ENCODE measurements around the gene ZSCAN5B.
"Not testable (repeated sequence)": the region's sequence is repeated elsewhere in the genome, so short reads cannot be mapped to it uniquely, and the experiment has no call there.

ZSCAN5B gene

DNA sequence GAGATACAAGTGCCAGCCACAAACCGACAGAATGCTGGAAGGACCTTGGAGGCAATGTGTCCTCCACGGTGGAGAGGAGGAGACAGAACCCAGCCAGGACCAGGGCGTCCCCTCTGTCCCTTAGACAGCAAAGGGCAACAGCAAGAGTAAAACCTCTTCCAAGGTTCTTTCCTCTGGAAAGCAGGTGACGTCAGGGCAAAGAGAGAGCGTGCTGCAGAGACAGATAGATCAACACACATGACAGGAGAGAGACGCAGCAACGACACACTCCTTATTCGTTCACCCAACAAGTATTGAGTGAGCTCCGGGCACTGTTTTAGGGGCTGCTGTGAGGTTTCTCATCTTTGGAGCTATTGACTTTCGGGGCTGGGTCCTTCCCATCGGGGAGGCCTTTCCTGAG, 23.0 kb downstream of the ZSCAN5B start:
- no peak for DNase-seq

DNA sequence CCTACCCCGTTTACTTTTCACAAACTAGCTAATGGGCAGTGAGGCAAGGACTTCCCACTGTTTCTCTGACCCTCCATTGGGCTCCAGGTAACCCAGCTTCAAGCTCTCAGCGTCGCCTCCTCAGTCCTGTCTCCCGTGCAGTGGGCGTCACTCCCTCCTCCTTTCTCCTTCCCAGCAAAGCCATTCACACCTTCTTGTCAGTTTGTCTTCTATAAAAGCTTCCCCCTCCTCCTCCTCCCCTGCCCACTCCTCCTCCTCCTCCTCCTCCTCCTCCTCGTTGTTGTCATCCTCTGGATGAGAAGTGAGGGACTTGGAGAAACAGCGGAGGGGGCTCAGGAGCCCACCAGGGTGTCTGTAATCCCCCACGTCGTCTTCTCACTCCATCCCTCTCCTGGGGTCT, 23.5 kb downstream of the ZSCAN5B start:
- DNase-seq = no peak

DNA sequence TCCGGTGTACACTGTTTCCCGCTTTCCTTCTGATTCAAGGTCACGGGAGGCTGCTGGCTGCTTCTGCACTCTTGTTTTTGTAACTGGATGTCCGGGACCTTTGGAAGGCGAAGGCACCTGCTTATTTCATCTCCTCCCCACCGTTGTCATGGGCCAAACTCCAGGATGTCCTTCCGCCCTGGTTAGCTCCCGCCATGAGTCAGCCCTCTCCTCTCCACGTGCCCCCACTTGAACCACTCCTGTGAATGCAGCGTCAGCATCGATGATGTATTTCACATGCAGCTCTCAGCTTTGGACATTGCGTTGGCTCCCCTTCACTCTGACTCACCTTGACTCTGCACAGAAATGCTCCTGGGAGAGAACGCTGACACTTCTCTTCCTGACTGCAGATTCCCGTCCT, 27.3 kb downstream of the ZSCAN5B start:
- DNase-seq = no peak

DNA sequence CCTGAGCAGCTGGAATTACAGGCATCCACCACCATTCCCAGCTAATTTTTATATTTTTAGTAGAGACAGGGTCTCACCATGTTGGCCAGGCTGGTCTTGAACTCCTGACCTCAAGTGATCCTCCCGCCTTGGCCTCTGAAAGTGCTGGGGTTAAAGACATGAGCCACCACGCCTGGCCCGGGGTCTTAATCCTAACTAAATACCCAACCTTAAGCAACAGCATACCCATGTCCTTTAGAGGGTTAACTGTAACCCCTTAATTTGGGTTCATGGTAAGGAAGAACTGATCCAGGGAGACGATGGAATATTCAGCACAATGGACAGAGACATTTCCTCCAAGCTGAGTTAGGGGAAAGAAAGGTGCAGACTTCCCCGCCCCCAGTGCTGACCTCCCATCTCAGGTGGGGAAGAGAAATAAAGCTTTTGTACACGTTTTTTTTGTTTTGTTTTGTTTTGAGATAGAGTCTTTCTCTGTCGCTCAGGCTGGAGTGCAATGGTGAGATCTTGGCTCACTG, 30.5 kb downstream of the ZSCAN5B start:
- no peak for DNase-seq

DNA sequence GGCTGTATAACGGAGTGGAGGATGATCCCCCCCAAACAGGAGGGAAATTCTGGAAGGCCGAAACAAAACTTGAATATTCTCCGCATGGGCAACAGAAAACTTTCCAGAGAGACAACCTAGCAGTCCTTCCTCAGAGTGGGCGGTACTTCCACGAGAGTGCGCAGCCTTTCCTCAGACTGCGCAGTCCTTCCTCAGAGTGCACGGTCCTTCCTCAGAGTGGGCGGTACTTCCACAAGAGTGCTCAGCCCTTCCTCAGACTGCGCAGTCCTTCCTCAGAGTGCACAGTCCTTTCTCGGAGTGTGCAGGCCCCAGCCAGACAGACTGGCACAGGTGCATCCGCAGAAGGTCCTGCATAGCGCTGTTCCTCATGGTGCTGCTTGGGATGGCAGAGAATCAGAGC, 34.5 kb downstream of the ZSCAN5B start:
- no peak for DNase-seq

DNA sequence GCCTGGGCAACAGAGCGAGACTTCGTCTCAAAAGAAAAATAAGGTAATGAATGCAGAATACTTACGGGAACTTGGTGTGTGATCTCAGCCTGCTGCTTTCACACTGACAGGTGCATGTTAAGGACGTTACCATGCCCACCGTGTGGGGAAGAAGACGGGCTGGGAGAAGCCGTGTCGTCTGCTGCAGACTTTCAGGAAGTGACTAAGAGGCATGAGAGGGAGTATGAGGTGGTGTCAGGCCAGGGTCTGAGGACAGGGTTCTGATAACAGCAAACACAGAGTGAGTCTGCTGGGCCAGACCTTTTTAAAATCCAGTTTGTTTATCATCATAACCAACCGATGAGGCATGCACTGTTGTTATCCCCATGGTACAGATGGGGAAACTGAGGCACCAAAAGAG, 35.3 kb downstream of the ZSCAN5B start:
- DNase-seq = no peak

DNA sequence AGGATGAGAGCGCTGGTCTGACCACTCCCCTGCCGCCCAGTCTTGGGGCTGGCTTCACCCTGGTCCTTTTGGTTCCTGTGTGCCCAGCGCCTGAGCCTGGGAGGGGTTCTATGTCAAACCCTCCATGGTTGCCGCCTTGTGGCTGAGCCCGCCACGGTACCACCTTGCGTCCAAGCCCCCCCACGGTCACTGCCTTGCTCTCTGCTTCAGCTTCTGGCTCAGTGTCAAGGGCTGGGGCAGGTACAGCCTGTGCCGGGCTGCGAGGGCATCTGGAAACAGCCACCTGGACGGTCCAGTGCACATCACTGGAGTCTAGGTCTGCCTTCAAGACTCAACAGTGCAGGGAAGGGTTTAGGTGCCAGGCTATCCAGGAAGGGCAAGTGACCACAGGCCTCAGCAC, 36.0 kb downstream of the ZSCAN5B start:
- no peak for DNase-seq

DNA sequence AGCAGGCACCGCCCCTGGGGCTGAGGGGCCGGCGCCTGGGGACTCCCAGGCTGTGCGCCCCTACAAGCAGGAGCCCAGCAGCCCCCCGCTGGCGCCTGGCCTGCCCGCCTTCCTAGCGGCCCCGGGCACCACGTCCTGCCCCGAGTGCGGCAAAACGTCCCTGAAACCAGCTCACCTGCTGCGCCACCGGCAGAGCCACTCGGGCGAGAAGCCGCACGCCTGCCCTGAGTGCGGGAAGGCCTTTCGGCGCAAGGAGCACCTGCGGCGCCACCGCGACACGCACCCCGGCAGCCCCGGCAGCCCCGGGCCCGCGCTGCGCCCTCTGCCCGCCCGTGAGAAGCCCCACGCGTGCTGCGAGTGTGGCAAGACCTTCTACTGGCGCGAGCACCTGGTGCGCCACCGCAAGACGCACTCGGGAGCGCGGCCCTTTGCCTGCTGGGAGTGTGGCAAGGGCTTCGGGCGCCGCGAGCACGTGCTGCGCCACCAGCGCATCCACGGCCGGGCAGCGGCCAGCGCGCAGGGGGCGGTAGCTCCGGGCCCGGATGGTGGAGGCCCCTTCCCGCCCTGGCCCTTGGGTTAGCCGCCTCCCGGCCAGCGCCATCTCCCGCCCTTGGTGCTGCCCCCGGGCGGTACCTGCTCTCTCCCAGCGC, 37.8 kb downstream of the ZSCAN5B start:
- no peak for DNase-seq

DNA sequence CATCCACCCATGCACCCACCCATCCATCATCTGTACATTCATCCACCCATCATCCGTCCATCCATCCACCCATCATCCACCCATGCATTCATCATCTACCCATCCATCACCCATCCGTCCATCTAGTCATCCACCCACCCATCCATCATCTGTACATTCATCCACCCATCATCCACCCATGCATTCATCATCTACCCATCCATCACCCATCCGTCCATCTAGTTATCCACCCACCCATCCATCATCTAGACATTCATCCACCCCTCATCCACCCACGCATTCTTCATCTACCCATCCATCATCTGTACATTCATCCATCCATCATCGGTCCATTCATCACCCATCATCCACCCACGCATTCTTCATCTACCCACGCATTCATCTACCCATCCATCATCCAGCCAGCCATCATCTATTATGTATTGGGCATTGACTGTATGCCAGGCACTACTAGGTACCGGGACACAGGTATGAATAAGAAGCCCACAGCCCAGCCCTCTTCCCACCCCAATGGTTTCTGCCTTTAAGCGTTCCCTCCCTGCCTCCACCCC, 38.5 kb downstream of the ZSCAN5B start:
- no peak for DNase-seq

DNA sequence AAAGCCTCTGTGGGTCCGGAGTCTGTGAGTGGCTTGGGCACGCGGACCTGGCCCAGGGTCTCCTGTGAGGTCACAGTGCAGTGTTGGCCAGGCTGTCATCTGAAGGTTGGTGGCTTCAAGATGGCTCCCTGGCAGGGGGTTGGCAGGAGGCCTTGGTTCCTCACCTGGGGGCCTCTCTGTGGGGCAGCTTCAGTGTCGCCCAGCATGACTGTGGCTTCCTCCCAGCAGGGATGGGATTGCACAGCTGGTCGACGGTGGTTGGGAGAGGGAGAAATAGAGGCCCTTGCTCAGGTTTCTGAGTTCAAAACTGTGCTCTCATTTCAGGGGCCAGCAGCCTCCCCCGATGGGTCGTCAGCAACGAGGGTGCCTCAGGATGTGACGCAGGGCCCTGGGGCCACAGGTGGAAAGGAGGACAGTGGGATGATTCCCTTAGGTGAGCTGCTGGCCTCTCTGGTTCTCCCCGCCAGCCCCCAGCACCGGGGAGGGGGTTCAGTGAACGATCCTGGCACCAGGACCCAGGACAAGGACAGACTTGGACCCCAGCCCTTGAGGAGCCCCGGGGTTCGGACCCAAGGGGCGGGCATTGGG, 39.3 kb downstream of the ZSCAN5B start:
- no peak for DNase-seq

DNA sequence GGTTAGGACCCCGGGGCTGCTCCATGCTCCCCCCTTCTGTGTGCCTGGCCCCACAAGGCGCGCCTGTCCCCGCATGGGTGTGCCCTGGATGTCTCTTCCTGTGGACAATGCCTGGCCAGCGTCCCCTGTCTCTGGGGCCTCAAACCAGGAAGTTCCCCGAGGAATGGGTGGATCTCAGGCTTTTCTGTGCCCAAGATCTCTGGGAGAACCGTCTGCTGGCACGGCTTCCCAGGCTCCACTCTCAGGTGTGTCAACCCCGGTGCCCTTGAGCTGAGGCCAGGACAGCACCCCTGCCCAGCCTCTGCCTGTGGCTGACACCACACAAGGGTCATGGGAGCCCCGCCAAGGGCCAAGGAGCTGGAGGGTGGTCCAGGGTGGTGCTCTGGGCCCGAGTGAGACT, 40.8 kb downstream of the ZSCAN5B start:
- no peak for DNase-seq

DNA sequence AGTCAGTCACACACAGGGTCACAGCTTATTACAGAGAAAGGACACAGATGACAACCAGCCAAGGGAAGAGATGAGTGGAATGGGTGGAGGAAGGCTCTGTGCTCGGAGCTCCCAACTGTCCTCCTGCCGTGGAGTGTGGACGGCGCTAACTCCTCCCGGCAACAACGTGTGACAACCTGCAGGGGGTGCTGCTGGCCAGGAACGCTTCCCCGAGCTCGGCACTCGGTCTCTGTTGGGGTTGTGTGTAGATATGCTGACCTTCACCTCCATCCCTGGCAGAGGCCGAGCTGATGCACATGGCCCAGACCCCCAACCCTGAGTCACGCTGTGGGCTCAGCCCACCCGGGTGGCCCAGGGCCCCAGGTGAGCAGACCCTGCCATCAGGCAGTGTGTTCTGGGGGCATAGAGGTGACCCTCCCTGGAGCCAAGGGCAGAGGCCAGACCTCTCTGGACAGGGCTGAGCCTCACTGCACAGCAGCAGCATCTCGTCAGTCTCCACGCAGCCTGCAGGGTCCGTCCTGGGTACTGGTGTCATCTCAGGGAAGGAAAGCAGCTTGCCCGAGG, 42.4 kb downstream of the ZSCAN5B start:
- DNase-seq = no peak

DNA sequence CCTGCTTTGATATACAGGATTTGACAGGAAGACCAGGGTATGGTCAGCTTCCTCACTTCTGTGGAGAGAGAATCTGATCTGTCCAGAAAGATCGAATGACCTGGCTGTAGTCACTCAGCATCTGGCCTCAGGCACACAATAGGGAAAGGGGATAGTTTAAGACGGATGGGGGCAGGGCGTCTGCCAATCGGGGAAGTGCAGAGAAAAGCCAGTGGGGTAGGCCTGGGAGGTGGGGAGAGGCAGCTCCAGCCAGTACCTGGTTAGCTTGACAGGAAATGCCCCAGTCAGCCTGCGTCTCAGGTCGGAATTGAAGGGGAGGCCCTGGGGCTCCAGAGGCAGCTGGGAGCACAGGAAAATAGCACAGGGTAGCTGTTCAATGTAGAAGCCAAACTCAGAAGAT, 44.1 kb downstream of the ZSCAN5B start:
- no peak for DNase-seq

DNA sequence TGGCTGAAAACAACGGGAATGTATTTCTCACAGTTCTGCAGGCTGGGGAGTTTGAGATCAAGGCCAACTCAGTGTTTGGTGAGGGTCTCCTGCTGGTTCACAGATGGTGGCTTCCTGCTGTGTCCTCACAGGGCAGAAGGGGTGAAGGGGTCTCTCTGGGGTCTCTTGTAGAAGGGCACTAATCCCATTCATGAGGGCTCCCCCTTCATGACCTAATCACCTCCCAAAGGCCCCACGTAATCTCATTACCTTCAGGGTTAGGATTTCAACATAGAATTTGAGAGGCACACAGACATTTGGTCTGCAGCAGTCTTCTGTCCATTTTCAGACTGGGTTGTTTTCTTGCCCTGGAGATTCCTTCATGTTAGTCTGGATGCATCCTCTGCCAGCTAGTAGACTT, 44.9 kb downstream of the ZSCAN5B start:
- no peak for DNase-seq

DNA sequence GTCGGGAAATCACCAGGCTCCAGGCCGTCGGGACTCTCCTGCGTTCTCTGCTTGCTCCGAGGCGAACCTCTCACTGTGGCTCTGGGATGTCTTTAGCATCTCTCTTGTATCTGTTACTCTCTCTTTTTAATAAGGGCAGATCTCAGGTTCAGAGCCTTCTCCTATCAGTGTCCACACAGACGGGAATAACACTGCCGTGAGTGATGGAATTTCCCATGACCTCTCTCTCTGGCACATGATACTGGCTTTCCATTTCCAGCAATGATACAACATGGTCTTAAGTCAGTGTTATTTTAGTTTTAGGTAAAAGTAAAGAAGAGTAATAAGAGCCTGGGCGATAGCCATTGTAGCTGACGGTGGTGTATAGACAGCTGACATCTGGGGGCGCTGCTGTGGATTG, 47.2 kb downstream of the ZSCAN5B start:
- DNase-seq = no peak

DNA sequence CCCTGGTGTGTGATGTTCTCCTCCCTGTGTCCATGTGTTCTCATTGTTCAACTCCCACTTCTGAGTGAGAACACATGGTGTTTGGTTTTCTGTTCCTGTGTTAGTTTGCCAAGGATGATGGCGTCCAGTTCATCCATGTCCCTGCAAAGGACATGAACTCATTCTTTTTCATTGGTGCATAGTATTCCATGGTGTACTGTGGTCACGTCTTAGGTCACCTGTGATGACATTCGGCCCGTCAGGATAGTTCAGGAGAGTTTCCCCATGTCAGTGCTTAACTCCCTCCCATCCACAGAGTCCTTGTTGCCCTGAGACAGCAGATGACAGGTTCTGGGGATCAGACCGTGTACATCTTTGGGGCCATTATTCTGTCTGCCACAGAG, 47.9 kb downstream of the ZSCAN5B start:
- DNase-seq = no peak

DNA sequence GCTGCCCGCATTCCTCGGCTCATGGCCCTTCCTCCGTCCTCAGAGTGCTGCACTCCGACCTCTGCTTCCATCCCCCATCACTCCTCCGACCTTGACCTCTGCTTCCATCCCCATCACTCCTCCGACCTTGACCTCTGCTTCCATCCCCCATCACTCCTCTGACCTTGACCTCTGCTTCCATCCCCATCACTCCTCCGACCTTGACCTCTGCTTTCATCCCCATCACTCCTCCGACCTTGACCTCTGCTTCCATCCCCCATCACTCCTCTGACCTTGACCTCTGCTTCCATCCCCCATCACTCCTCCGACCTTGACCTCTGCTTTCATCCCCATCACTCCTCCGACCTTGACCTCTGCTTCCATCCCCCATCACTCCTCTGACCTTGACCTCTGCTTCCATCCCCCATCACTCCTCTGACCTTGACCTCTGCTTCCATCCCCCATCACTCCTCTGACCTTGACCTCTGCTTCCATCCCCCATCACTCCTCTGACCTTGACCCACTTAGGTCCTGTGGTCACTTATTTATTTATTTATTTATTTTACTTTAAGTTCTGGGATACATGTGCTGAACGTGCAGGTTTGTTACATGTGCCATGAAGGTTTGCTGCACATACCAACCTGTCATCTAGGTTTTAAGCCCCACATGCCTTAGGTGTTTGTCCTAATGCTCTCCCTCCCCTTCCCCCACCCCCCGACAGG, 48.5 kb downstream of the ZSCAN5B start:
- DNase-seq = not testable (repeated sequence)

DNA sequence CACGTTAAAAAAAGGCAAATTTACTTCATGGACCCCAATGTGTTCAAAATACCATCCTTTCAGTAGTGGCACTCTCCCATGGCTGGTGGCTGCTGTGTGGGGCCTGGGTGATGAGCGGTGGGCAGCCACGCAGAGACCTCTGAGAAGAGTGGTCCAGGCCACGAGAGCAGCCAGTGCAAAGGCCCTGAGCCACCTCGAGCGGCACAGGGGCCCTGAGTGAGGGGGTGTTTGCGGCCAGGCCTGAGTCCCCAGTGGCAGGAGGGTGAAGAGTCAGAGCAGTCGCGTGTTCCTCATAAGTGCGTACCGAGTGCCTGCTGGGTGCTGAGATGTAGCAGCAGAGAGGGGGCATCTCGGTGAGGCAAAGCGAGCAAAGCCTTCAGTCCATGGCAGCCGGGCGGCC, 49.5 kb downstream of the ZSCAN5B start:
- DNase-seq = no peak

DNA sequence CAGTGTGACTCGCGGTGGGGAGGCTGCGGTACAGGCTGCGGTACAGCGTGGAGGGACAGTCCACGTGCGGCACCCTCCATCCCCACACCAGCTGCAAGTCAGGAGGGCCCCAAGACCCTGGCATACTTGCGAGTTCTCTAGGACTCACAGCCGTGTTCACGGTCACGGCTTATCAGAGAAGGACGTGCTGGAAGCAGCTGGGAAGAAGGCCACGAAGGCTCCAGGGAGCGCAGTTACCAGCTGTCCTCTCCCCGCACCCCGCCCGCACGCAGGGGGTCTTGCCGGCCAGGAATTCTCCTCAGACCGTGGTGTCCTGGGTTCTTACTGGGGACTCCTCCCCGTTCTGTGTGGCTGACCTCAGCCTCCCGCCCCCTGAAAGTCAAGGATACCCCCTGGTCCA, 50.3 kb downstream of the ZSCAN5B start:
- DNase-seq = no peak

DNA sequence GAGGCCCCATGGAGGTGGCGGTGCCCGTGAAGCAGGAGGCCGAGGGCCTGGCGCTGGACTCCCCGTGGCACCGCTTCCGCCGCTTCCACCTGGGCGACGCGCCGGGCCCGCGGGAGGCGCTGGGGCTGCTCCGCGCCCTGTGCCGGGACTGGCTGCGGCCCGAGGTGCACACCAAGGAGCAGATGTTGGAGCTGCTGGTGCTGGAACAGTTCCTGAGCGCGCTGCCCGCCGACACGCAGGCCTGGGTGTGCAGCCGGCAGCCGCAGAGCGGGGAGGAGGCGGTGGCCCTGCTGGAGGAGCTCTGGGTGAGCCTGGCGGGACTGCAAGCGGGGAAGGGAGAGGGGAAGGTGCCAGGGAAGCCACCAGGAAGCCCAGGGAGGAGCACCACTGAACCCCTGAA, 50.7 kb downstream of the ZSCAN5B start:
- no peak for DNase-seq

DNA sequence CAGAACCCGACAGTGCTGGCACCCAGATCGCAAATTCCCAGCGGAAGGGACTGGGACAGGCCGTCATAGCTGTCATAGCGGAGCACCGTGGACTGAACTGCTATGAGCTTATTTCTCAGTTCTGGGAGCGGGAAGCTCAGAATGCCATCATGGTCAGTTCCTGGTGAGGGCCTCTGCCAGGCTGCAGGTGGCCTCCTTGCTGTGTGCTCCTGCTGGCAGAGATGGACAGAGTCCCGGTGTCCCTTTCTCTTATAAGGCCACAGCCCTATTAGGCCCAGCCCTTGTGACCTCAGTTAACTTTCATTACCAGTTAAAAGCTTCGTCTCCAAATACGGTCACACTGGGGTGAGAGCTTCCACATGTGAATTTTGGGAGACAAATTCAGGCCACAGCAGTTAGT, 51.9 kb downstream of the ZSCAN5B start:
- DNase-seq = no peak

DNA sequence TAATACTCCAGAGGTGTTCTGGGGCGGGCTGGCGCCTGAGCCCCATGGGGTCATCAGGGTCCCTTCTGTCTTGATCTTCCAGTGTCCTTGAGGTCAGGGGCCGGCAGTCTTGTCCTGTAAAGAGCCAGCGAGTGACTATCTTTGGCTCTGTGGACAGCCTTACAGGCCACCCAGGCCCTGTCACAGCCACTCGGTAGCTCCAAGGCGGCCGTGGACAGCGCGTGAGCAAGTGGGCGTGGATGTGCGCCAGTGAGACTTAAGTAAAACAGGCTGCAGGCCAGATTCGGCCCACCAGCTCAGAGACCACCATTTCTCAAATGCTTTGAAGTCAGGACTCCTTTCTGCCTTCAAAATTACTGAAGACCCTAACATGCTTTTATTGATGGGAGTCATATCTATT, 52.8 kb downstream of the ZSCAN5B start:
- DNase-seq = no peak

DNA sequence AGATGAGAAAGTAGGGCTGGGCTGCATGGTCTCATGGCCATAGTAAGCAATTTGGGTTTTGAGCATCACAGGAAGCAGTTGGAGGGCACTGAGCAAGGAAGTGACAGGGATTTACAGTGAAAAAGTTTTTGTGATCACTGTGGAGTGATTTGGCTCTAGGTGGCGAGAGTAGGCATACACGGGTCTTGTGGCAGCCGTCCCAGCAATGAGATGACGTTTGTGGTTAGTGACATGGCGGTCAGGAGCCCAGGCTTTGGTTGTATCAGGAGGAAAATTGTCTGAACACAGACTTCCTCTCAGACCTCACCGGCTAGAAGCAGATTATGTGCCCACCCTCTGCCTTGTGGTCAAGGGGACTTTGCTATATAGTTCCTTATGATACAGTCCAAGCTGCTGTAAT, 53.2 kb downstream of the ZSCAN5B start:
- no peak for DNase-seq

DNA sequence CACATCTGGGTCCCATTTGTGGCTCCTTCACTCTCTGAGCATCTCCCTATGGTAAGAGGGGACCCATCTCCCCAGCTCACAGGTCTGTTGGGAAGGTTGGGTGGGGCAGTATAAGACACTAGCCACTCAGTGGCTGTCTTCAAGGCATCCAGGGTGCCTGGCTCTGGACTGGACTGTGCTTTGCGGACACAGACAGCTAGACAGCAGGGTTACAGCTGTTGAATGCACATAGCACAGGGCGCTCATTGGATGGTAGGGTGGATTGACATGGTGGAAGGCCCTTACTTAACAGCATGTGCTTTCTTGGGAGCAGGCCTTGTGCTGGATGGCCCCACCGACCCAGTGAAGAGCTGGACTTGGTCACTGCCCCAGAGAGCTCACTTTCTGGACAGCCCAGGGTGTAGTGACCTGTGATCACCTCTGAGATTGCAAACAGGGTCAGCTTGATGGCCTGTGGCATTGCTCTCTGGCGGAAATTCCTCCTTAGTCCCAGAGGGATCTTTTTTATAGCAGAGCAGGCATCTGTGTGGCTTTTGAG, 54.6 kb downstream of the ZSCAN5B start:
- DNase-seq = no peak
